ENCODE results near the gene TRIM31. TPM values are rescaled to one million over a fixed set of nuclear protein-coding genes. Genes with fewer than 3 reads are reported as not detected.

The TRIM31 gene
- total RNA-seq, 1 experiment from 2014 or later, result not detected

DNA sequence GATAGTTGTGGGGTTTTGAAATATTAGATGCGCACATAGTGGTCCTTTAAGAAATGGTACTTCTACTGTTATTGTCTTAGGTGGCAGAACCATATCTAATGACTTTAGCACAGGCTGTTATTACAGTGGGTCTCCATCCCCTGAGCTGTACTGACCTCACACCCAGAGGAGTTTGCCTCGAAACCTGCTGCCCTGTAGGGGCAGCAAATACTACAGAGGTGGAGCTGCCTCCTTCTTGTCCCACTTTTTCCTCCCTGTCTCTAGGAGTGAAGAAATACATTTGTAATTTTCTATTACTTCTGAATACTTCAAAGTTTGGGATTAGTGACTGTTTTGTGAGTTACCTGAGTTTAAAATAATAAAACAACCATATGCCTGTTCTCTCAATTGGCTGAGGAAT lies 8.2 kb downstream of the TRIM31 start:
- intact Hi-C loops (cut with micrococcal nuclease; ENCODE audit: unreplicated experiment), result loop anchor here (5.0 to 10.0 kb wide), 2 partner anchors 37 to 290 kb away; partner anchors contain the start of gene PPP1R11

GRCh38 chr6:30103872-30104179 lies 9.1 kb downstream of the TRIM31 start:
- Histone ChIP-seq H3K9me3 (ENCODE audit: low read depth, low read length, poor library complexity, severe bottlenecking) (no peaks in the 10 kb centered on the region), H3K4me3 (ENCODE audit: low read depth, low read length, poor library complexity, severe bottlenecking) (peak overlapping the region; percentile 48), H3K36me3 (ENCODE audit: insufficient read depth, low read length, poor library complexity, severe bottlenecking) (no peaks in the 10 kb centered on the region), H3K27me3 (replicated peaks; ENCODE audit: insufficient read depth, low read depth, low read length, poor library complexity) (peaks cover 37% of the 10 kb centered on the region), H3K4me1 (ENCODE audit: insufficient read depth, low read length, poor library complexity, severe bottlenecking) (peaks cover 18% of the 10 kb centered on the region), H3K27ac (ENCODE audit: low read depth, low read length, poor library complexity, severe bottlenecking) (no peak overlapping the region)
- TF ChIP-seq CTCF (conservative IDR thresholded peaks at IDR 0.05; ENCODE audit: low read depth, low read length), result no peak
- TF ChIP-seq EZH2 (IDR thresholded peaks at IDR 0.05; ENCODE audit: borderline replicate concordance, low read depth, low read length, poor library complexity, severe bottlenecking), result no peak
- intact Hi-C loops (cut with micrococcal nuclease; ENCODE audit: unreplicated experiment), result loop anchor here (1.0 to 10.0 kb wide), 4 partner anchors 27 to 291 kb away; partner anchors contain the start of gene PPP1R11
- BruUV-seq (replicated peaks), result no TSS peak
- ChIA-PET CTCF (interaction anchor here (0.7 to 2.6 kb wide), 10 partner anchors 8 to 244 kb away, joined by 3 to 47 read pairs (median 4); partner anchors contain the start of genes PPP1R11 and TRIM39), POLR2A (ENCODE audit: low non-redundant PET) (no interaction called here)
- DNase-seq (ENCODE audit: low spot score), result no peak

More for the DNA sequence above, 8.2 kb downstream of the TRIM31 start:
- ChIA-PET CTCF (interaction anchor here (0.6 to 2.6 kb wide), 2 partner anchors 27 to 266 kb away, joined by 3 to 47 read pairs; no protein-coding TSS in a partner anchor), POLR2A (ENCODE audit: low non-redundant PET) (no interaction called here)
- Histone ChIP-seq H3K36me3 (ENCODE audit: insufficient read depth, low read length, poor library complexity, severe bottlenecking) (no peaks in the 10 kb centered on the region), H3K27ac (ENCODE audit: low read depth, low read length, poor library complexity, severe bottlenecking) (no peak overlapping the region), H3K9me3 (ENCODE audit: low read depth, low read length, poor library complexity, severe bottlenecking) (no peaks in the 10 kb centered on the region), H3K4me1 (ENCODE audit: insufficient read depth, low read length, poor library complexity, severe bottlenecking) (peaks cover 18% of the 10 kb centered on the region), H3K4me3 (ENCODE audit: low read depth, low read length, poor library complexity, severe bottlenecking) (no peak overlapping the region), H3K27me3 (replicated peaks; ENCODE audit: insufficient read depth, low read depth, low read length, poor library complexity) (peaks cover 29% of the 10 kb centered on the region)
- BruUV-seq (replicated peaks), result no TSS peak
- no peak for DNase-seq (ENCODE audit: low spot score)
- no peak for TF ChIP-seq EZH2 (IDR thresholded peaks at IDR 0.05; ENCODE audit: borderline replicate concordance, low read depth, low read length, poor library complexity, severe bottlenecking)
- no peak for TF ChIP-seq CTCF (conservative IDR thresholded peaks at IDR 0.05; ENCODE audit: low read depth, low read length)

DNA sequence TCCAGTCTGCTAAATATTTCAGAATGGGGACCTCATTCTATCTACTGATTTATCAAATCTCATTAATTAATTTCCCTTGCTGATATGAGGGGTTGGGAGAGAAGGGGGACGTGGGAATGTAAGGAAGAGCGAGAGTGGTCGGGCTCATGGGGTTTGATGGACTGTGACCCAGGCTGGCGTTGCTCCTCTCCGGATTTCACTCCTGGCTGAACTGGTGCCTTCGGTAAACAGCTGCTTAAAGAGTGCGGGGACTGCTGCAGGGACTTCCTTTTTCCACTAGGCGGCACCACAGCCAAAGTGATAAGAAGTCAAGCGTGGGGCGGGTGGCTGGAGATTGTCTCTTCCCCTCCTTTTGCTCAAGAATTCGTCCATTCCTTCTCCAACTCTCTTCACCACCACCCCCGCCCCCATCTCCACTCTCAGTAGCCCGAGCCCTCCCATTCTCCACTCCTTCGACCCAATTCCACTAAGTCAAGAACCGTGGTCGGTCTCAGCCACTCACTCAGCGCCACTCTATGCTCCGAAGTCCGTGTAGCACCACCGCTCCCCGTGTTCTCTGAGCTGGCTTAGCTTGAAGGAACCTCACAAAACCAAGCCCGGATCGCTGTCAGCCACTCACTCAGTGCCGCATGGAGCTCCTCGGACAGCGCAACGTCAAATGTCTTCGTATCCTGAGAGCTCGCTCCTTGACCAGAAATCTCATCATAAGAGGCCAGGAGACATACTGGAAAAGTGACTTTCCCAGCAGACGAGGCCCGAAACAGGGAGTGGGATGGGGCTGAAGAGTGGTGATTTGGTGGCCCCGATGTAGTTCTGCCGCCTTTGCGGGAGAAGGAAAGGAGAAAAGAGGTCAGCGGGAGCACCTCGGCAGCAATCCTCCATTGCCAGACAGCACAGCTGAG lies 9.7 kb downstream of the TRIM31 start:
- peaks cover 18% of the 10 kb centered on the region for H3K4me1 ChIP-seq (ENCODE audit: insufficient read depth, low read length, poor library complexity, severe bottlenecking)
- H3K4me3 ChIP-seq (ENCODE audit: low read depth, low read length, poor library complexity, severe bottlenecking), result peak overlapping the region; percentile 48
- no peaks in the 10 kb centered on the region for H3K9me3 ChIP-seq (ENCODE audit: low read depth, low read length, poor library complexity, severe bottlenecking)
- CTCF ChIA-PET, result interaction anchor here (0.7 to 2.6 kb wide), 10 partner anchors 9 to 244 kb away, joined by 3 to 47 read pairs (median 4); partner anchors contain the start of genes PPP1R11 and TRIM39
- H3K36me3 ChIP-seq (ENCODE audit: insufficient read depth, low read length, poor library complexity, severe bottlenecking), result no peaks in the 10 kb centered on the region
- DNase-seq (ENCODE audit: low spot score), result peak; percentile 95
- POLR2A ChIA-PET (ENCODE audit: low non-redundant PET), result interaction anchor here (0.7 kb wide), 1 partner anchor 264 kb away, joined by 3 read pairs; no protein-coding TSS in a partner anchor
- TF ChIP-seq CTCF (conservative IDR thresholded peaks at IDR 0.05; ENCODE audit: low read depth, low read length) (peak; percentile 94), EZH2 (IDR thresholded peaks at IDR 0.05; ENCODE audit: borderline replicate concordance, low read depth, low read length, poor library complexity, severe bottlenecking) (no peak)
- H3K27ac ChIP-seq (ENCODE audit: low read depth, low read length, poor library complexity, severe bottlenecking), result no peak overlapping the region
- intact Hi-C loops (cut with micrococcal nuclease; ENCODE audit: unreplicated experiment), result loop anchor here (1.0 to 10.0 kb wide), 4 partner anchors 28 to 292 kb away; partner anchors contain the start of gene PPP1R11
- no TSS peak for BruUV-seq (replicated peaks)
- peaks cover 43% of the 10 kb centered on the region for H3K27me3 ChIP-seq (replicated peaks; ENCODE audit: insufficient read depth, low read depth, low read length, poor library complexity)
